HG03460 (cell line): ENCODE measurements around the gene CEP162.
"Not testable (repeated sequence)": the region's sequence is repeated elsewhere in the genome, so short reads cannot be mapped to it uniquely, and the experiment has no call there.

Source experiments
- ATAC-seq: cut with Tn5 transposase; IDR thresholded peaks from one replicate; pipeline ENCODE4 v1.9.1; 2021; ENCODE audit not compliant: unreplicated experiment

Gene CEP162

GRCh38 chr6:84227044-84227433 lies 404 bp downstream of the CEP162 start:
- ATAC-seq: peak; percentile 6

GRCh38 chr6:84224251-84224650 lies 3.2 kb downstream of the CEP162 start:
- no peak for ATAC-seq

- ATAC-seq: not testable (repeated sequence)
Measured at GRCh38 chr6:84223608-84224007, 3.8 kb downstream of the CEP162 start.

- no peak for ATAC-seq
Measured at GRCh38 chr6:84222426-84222825, 5.0 kb downstream of the CEP162 start.

GRCh38 chr6:84220809-84221409 lies 6.5 kb downstream of the CEP162 start:
- no peak for ATAC-seq

- ATAC-seq: no peak
Measured at GRCh38 chr6:84218091-84218490, 9.4 kb downstream of the CEP162 start.

- no peak for ATAC-seq
Measured at GRCh38 chr6:84213217-84213616, 14.2 kb downstream of the CEP162 start.

- ATAC-seq: no peak
Measured at GRCh38 chr6:84204011-84204410, 23.4 kb downstream of the CEP162 start.

GRCh38 chr6:84199987-84200386 lies 27.5 kb downstream of the CEP162 start:
- not testable (repeated sequence) for ATAC-seq

- ATAC-seq: no peak
Measured at GRCh38 chr6:84197708-84198107, 29.7 kb downstream of the CEP162 start.

GRCh38 chr6:84193114-84193708 lies 34.2 kb downstream of the CEP162 start:
- no peak for ATAC-seq

- no peak for ATAC-seq
Measured at GRCh38 chr6:84191802-84192201, 35.6 kb downstream of the CEP162 start.

GRCh38 chr6:84189356-84189755 lies 38.1 kb downstream of the CEP162 start:
- ATAC-seq: not testable (repeated sequence)

- no peak for ATAC-seq
Measured at GRCh38 chr6:84183430-84183829, 44.0 kb downstream of the CEP162 start.

- no peak for ATAC-seq
Measured at GRCh38 chr6:84182001-84182400, 45.4 kb downstream of the CEP162 start.

GRCh38 chr6:84177241-84177640 lies 50.2 kb downstream of the CEP162 start:
- no peak for ATAC-seq

- no peak for ATAC-seq
Measured at GRCh38 chr6:84172574-84172973, 54.9 kb downstream of the CEP162 start.

- no peak for ATAC-seq
Measured at GRCh38 chr6:84172080-84172479, 55.4 kb downstream of the CEP162 start.

- ATAC-seq: no peak
Measured at GRCh38 chr6:84167457-84167856, 60.0 kb downstream of the CEP162 start.

- ATAC-seq: no peak
Measured at GRCh38 chr6:84166395-84166794, 61.0 kb downstream of the CEP162 start.

- not testable (repeated sequence) for ATAC-seq
Measured at GRCh38 chr6:84164328-84164727, 63.1 kb downstream of the CEP162 start.

- no peak for ATAC-seq
Measured at GRCh38 chr6:84161190-84161589, 66.3 kb downstream of the CEP162 start.

GRCh38 chr6:84156306-84156705 lies 71.1 kb downstream of the CEP162 start:
- ATAC-seq: no peak
